Activated naive CD4-positive, alpha-beta T cell treated with anti-CD3 and anti-CD28 coated beads, Interleukin-2, amount 50 U/mL, for 72 hours (primary cell): ENCODE data around the gene FNBP1. TPM values are rescaled to one million over a fixed set of nuclear protein-coding genes. Genes with fewer than 3 reads are reported as not detected.
"Not testable (repeated sequence)": the region's sequence is repeated elsewhere in the genome, so short reads cannot be mapped to it uniquely, and the experiment has no call there.

Experiments
- ATAC-seq, 2 donors: fragments of 150-1000 bp; cut with Tn5 transposase; 2 replicates each; pipeline ENCODE4 v1.10.0; 2021; ENCODE audit warnings: mild to moderate bottlenecking in 2 of 2, moderate library complexity in 2 of 2
- DNase-seq, 2 donors: peaks; one replicate each; pipeline ENCODE4 v3.0.0; 2021 to 2022; ENCODE audit warnings: low spot score in 2 of 2
- H3K27ac Mint-ChIP-seq, 2 donors: one replicate each; pipeline ENCODE4 v1.8.0; 2022; ENCODE audit warnings: mild to moderate bottlenecking in 2 of 2, mixed read lengths in 2 of 2
- H3K36me3 Mint-ChIP-seq, 2 donors: one replicate each; pipeline ENCODE4 v1.8.0; 2022; ENCODE audit warnings: mixed read lengths in 2 of 2
- H3K9me3 Mint-ChIP-seq, 2 donors: one replicate each; pipeline ENCODE4 v1.8.0; 2022; ENCODE audit warnings: mixed read lengths in 2 of 2
- total RNA-seq, 2 donors: library from RNA; stranded (reverse); gene quantifications; one replicate each; pipeline ENCODE4 v1.2.3, GENCODE V29; 2022

The FNBP1 gene
- total RNA-seq, 2 donors from 2014 or later, result 183 to 199 TPM

GRCh38 chr9:129989740-129990139 lies 53.2 kb downstream of the FNBP1 start:
- DNase-seq (no peak), ATAC-seq (no peak)
- Mint-ChIP-seq H3K36me3 (peaks cover 17 to 49% of the 10 kb centered on the region in 2 donors), H3K9me3 (no peaks in the 10 kb centered on the region), H3K27ac (peak overlapping the region; percentile 94 to 95)

GRCh38 chr9:129989362-129989708 lies 53.7 kb downstream of the FNBP1 start:
- Mint-ChIP-seq H3K9me3 (no peaks in the 10 kb centered on the region), H3K27ac (peak overlapping the region; percentile 94 to 95), H3K36me3 (peaks cover 17 to 53% of the 10 kb centered on the region in 2 donors)
- ATAC-seq (no peak), DNase-seq (no peak)

DNA sequence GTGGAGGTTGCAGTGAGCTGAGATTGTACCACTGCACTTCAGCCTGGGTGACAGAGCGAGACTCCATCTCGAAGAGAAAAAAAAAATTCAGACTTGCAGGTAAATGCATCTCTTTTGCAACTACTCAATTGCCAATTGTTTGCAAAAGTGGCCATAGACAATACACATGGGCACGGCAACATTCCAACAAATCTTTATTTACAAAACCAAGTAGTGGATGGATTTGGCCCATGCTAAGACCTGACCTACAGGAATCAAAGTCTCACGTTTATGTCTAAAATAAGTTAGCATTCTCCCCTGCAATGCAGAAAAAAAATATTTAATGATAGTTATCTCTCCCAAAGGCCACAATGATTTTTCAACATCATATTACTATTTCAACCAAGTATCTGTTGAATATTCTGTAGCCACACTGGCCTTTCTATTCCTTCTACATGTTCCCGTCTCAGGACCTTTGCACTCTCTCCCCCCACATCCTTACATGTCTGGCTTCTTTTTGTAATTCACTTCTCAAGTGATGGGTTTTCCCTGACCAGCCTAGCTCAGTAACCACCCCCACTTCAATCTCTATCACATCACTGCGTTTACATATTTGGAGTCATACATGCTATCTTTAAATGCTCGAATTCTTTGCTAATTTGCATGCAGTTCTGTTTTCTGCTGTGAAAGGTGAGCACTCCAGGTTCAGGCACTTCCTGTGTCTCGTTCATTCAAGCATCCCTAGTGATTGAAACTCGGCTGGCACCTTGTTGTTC lies 54.2 kb downstream of the FNBP1 start:
- Mint-ChIP-seq H3K9me3 (no peaks in the 10 kb centered on the region), H3K27ac (peak overlapping the region; percentile 94 to 96), H3K36me3 (peaks cover 12 to 53% of the 10 kb centered on the region in 2 donors)
- DNase-seq, result no peak
- ATAC-seq, result peak; percentile 37 to 43

DNA sequence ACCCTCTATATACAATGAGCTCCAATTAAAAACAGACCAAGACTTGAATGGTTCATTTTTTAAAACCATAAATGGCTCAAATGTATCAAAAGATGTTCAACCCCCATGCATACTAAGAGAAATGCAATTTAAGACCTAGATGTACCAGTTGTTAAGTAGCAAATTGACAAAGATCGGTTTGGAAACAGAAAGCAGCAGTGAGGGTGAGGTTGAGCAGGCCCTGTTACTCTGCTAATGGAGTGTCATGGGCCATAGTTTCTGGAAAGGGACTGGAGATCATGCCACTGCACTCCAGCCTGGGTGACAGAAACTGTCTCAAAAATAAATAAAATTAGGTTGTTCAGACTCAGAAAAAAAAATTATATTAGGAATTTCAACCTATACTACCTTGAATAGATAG lies 55.0 kb downstream of the FNBP1 start:
- H3K9me3 Mint-ChIP-seq, result no peaks in the 10 kb centered on the region
- H3K27ac Mint-ChIP-seq, result peak overlapping the region; percentile 94 to 96
- H3K36me3 Mint-ChIP-seq, result peaks cover 11 to 55% of the 10 kb centered on the region in 2 donors
- no peak for ATAC-seq
- no peak for DNase-seq

- DNase-seq, result no peak
- ATAC-seq, result peak; percentile 51 to 69
- Mint-ChIP-seq H3K36me3 (peaks cover 11 to 61% of the 10 kb centered on the region in 2 donors), H3K9me3 (no peaks in the 10 kb centered on the region), H3K27ac (peak overlapping the region; percentile 34 to 96)
Measured at GRCh38 chr9:129987047-129987446, 55.9 kb downstream of the FNBP1 start.

- ATAC-seq, DNase-seq, H3K9me3 Mint-ChIP-seq: not testable (repeated sequence)
- peaks cover 4 to 53% of the 10 kb centered on the region in 2 donors for H3K36me3 Mint-ChIP-seq
- H3K27ac Mint-ChIP-seq, result peak overlapping the region; percentile 57 to 90
Measured at GRCh38 chr9:129984589-129984988, 58.4 kb downstream of the FNBP1 start.

DNA sequence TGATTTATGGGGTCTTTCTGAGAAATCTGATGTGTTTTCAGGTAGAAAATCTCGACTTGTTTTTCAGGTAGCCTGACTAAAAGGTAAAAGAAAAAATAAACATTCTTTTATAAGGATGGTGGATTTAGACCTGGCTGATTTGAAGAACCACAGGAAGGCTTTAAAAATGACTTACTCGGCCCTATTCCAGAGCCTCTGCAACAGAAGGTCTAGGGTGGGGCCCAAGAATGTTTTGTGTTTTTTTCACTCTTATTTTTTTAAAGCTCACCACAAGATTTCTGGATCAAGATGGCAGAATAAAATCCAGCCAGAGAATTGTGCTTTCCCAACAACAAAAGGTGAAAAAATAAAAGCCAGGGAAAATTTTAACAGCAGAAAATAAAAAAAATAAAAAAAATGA lies 59.1 kb downstream of the FNBP1 start:
- peaks cover 4 to 52% of the 10 kb centered on the region in 2 donors for H3K36me3 Mint-ChIP-seq

GRCh38 chr9:129981180-129981907 lies 61.6 kb downstream of the FNBP1 start:
- ATAC-seq, result no peak
- H3K9me3 Mint-ChIP-seq, result no peaks in the 10 kb centered on the region
- H3K36me3 Mint-ChIP-seq, result peaks cover 4 to 62% of the 10 kb centered on the region in 2 donors
- peak overlapping the region; percentile 24 to 54 for H3K27ac Mint-ChIP-seq
- DNase-seq, result no peak

More for the DNA sequence above, 59.1 kb downstream of the FNBP1 start:
- no peak for DNase-seq
- ATAC-seq, result no peak
- no peaks in the 10 kb centered on the region for H3K9me3 Mint-ChIP-seq
- H3K27ac Mint-ChIP-seq, result peak overlapping the region in 1 of 2 donors; percentile 90

- H3K9me3 Mint-ChIP-seq, ATAC-seq, DNase-seq: not testable (repeated sequence)
- peak overlapping the region in 1 of 2 donors; percentile 74 for H3K27ac Mint-ChIP-seq
- peaks cover 0 to 55% of the 10 kb centered on the region in 2 donors for H3K36me3 Mint-ChIP-seq
Measured at GRCh38 chr9:129980224-129980623, 62.8 kb downstream of the FNBP1 start.

DNA sequence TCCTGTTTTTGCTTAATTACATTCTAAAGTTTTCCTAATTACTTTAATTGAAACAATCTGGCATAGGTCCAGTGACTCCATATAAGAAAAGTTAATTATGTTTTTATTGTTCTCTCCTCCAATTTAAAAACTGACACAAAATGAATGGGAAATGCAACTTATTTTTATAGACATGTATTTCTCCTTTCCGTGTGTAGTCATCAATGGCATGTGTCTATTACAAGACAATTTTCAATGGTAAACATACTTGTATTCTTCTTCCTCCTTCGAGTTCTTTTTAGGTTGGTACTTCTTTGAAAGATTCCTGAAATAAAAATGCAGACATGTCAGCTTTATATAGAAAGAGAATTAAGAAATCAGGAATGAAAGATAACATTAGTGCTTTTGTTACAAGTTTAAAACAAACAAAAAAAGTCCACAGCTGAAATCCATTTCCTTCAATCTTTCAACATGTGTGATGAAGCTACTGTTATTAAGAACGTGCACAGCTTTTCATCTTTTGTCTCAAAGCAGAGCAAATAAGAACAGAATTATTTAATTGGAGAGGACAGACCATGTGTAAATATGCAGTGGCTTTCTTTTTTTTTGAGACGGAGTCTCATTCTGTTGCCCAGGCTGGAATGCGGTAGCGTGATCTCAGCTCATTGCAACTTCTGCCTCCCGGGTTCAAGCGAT lies 63.8 kb downstream of the FNBP1 start:
- no peak for ATAC-seq
- DNase-seq, result no peak
- H3K27ac Mint-ChIP-seq, result peak overlapping the region in 1 of 2 donors; percentile 82

GRCh38 chr9:129972816-129973215 lies 70.2 kb downstream of the FNBP1 start:
- no peak for DNase-seq
- peak overlapping the region in 1 of 2 donors; percentile 72 for H3K27ac Mint-ChIP-seq
- ATAC-seq, result no peak
- H3K9me3 Mint-ChIP-seq, result no peaks in the 10 kb centered on the region
- peaks cover 0 to 30% of the 10 kb centered on the region in 2 donors for H3K36me3 Mint-ChIP-seq

More for the DNA sequence above, 63.8 kb downstream of the FNBP1 start:
- Mint-ChIP-seq H3K36me3 (peaks cover 0 to 50% of the 10 kb centered on the region in 2 donors), H3K9me3 (no peaks in the 10 kb centered on the region)

- Mint-ChIP-seq H3K27ac (peak overlapping the region; percentile 51 to 53), H3K9me3 (no peaks in the 10 kb centered on the region), H3K36me3 (peaks cover 9 to 42% of the 10 kb centered on the region in 2 donors)
- peak; percentile 38 to 64 for ATAC-seq
- DNase-seq, result no peak
Measured at GRCh38 chr9:129968690-129969485, 74.1 kb downstream of the FNBP1 start.

- no peak for DNase-seq
Measured at GRCh38 chr9:129964901-129965734, 77.9 kb downstream of the FNBP1 start.

GRCh38 chr9:129962889-129963703 lies 79.9 kb downstream of the FNBP1 start:
- DNase-seq (peak; percentile 63 to 70), ATAC-seq (peak; percentile 92 to 97)
- Mint-ChIP-seq H3K27ac (peak overlapping the region; percentile 88 to 98), H3K36me3 (peaks cover 28 to 68% of the 10 kb centered on the region in 2 donors), H3K9me3 (no peaks in the 10 kb centered on the region)

More at GRCh38 chr9:129964901-129965734, 77.9 kb downstream of the FNBP1 start:
- peak overlapping the region; percentile 88 to 98 for H3K27ac Mint-ChIP-seq
- ATAC-seq, result no peak
- no peaks in the 10 kb centered on the region for H3K9me3 Mint-ChIP-seq
- peaks cover 28 to 52% of the 10 kb centered on the region in 2 donors for H3K36me3 Mint-ChIP-seq

DNA sequence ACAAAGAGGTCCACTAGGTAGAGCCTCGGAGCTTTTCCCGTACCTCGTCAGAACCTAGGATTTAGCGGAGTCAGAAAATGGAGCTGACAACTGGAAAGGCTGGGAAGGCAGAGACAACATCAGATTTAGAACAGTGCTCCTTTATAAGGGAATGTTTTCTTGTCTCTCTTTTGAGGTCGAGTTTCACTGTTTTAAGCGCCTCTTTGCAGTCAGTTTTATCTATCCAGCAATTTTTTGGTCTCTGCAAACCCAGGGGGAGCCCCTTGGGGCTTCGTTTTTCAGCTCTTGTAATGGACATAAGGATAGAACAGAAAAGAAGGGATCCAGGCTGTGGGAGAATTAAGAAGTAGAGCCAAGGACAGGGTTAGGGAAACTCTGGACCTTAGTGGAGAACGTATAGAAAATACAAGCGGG lies 80.5 kb downstream of the FNBP1 start:
- Mint-ChIP-seq H3K36me3 (peaks cover 30 to 73% of the 10 kb centered on the region in 2 donors), H3K9me3 (no peaks in the 10 kb centered on the region), H3K27ac (peak overlapping the region; percentile 88 to 98)
- DNase-seq (no peak), ATAC-seq (no peak)
